Endothelial cell (in vitro differentiated cells): ENCODE results near the gene PDZD2. TPM values are rescaled to one million over a fixed set of nuclear protein-coding genes. Genes with fewer than 3 reads are reported as not detected.

ENCODE experiments used
- DNase-seq: peaks from one replicate; pipeline ENCODE4 v3.0.0; 2021; ENCODE audit warnings: low spot score
- H3K27ac Mint-ChIP-seq: one replicate; pipeline ENCODE4 v1.8.0; 2021; ENCODE audit warnings: mixed read lengths, inconsistent platforms; ENCODE audit not compliant: unreplicated experiment
- H3K27me3 Mint-ChIP-seq: one replicate; pipeline ENCODE4 v1.8.0; 2021; ENCODE audit warnings: mild to moderate bottlenecking, moderate library complexity, mixed read lengths, inconsistent platforms; ENCODE audit not compliant: unreplicated experiment
- H3K36me3 Mint-ChIP-seq: one replicate; pipeline ENCODE4 v1.8.0; 2021; ENCODE audit warnings: mild to moderate bottlenecking, low read depth, mixed read lengths, inconsistent platforms; ENCODE audit not compliant: unreplicated experiment
- H3K4me1 Mint-ChIP-seq: one replicate; pipeline ENCODE4 v1.8.0; 2021; ENCODE audit warnings: mild to moderate bottlenecking, mixed read lengths, inconsistent platforms; ENCODE audit not compliant: unreplicated experiment
- H3K4me3 Mint-ChIP-seq: one replicate; pipeline ENCODE4 v1.8.0; 2021; ENCODE audit warnings: mild to moderate bottlenecking, mixed read lengths, inconsistent platforms; ENCODE audit not compliant: unreplicated experiment
- H3K9me3 Mint-ChIP-seq: one replicate; pipeline ENCODE4 v1.8.0; 2021; ENCODE audit warnings: mixed read lengths, inconsistent platforms; ENCODE audit not compliant: unreplicated experiment
- total RNA-seq: library from RNA; stranded (reverse); fragmentation: NEBNext Ultra II Directional; extraction: Animal tissue kit (Norgen Biotek cat#: 25700); gene quantifications from one replicate; pipeline ENCODE4 v1.2.1, GENCODE V29; 2021; ENCODE audit not compliant: unreplicated experiment
- TF ChIP-seq, protein P1 (sequence below): fragments of 200-600 bp; sonication (generic); IDR thresholded peaks from one replicate; pipeline ENCODE4 v1.5.0; 2021; ENCODE audit warnings: antibody characterized with exemption; ENCODE audit not compliant: unreplicated experiment

The PDZD2 gene
- total RNA-seq, 1 donor from 2014 or later, result 71.1 TPM

- DNase-seq, result no peak
- H3K27ac Mint-ChIP-seq, result no peak overlapping the region
- peaks cover 2% of the 10 kb centered on the region for H3K27me3 Mint-ChIP-seq
- H3K4me3 Mint-ChIP-seq, result peak overlapping the region; percentile 35
- TF ChIP-seq, protein P1, sequence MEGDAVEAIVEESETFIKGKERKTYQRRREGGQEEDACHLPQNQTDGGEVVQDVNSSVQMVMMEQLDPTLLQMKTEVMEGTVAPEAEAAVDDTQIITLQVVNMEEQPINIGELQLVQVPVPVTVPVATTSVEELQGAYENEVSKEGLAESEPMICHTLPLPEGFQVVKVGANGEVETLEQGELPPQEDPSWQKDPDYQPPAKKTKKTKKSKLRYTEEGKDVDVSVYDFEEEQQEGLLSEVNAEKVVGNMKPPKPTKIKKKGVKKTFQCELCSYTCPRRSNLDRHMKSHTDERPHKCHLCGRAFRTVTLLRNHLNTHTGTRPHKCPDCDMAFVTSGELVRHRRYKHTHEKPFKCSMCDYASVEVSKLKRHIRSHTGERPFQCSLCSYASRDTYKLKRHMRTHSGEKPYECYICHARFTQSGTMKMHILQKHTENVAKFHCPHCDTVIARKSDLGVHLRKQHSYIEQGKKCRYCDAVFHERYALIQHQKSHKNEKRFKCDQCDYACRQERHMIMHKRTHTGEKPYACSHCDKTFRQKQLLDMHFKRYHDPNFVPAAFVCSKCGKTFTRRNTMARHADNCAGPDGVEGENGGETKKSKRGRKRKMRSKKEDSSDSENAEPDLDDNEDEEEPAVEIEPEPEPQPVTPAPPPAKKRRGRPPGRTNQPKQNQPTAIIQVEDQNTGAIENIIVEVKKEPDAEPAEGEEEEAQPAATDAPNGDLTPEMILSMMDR, result no peak
- H3K9me3 Mint-ChIP-seq, result no peaks in the 10 kb centered on the region
- peaks cover 9% of the 10 kb centered on the region for H3K36me3 Mint-ChIP-seq
- peaks cover under 1% of the 10 kb centered on the region for H3K4me1 Mint-ChIP-seq
These were observed 269.5 kb downstream of the PDZD2 start for GRCh38 chr5:31908396-31908795.

DNA sequence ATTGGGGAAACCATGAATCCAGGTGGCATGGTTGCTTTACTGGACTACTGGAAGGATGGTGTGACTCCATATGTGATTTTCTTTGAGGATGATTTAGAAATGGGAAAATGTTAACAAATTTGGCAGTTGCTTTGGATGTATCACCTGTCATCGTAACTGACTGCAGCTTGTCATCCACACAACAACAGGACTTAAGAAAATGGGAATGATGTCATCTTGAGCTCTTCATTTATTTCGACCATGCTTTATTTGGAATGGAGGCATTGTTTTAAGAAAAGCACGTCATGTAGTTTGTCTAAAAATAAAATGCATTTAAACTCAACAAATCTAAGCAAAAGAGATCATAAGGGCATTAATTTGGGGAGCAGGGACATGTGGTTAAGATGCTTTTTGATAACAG lies 270.1 kb downstream of the PDZD2 start:
- H3K4me3 Mint-ChIP-seq, result no peak overlapping the region
- H3K9me3 Mint-ChIP-seq, result no peaks in the 10 kb centered on the region
- peaks cover 6% of the 10 kb centered on the region for H3K4me1 Mint-ChIP-seq

DNA sequence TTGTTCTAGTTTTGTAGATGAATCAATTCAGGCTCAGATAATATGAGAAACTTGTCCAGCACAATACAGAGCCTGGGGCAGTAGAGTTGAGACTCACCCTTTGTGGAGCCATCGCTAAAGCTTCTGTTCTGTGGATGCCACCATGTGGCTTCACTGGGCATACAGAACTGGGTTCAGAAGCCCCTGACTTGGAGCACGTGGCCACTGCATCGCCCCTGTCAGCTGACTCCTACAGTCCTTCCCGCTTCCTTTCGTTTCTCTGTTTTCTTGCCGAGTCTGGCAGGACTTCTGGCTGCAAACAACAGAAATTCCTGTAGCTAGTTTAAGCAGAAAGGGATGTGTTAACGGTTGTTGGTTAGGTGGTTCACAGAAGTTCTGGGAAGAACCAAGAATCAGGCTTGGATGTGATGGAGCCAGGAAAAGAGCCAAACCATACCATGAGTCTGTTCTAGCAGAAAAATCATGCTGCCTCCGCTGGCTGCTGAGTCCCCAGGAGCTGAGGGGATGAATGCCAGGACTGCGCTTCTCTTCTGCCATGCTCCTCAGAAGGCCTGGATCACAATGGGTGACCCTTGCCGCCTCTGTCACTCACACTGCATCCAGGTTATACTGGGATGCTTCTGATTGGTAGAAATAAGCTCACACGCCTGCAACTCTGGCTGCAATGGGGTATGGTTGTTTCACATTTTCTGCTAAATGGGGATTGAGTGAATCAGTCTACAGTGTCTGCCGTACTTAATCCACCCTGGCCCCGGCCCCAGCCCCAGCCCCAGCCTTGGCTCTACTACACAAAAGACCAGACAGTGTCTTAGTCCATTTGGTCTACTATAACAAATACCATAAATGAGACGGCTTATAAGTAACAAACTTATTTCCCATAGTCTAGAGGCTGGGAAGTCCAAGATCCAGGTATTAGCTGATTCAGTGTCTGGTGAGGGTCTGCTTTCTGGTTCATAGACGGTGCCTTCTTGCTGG lies 272.6 kb downstream of the PDZD2 start:
- TF ChIP-seq, protein P1, result no peak
- no peaks in the 10 kb centered on the region for H3K9me3 Mint-ChIP-seq
- H3K27me3 Mint-ChIP-seq, result peaks cover 2% of the 10 kb centered on the region
- DNase-seq, result no peak
- peaks cover 9% of the 10 kb centered on the region for H3K36me3 Mint-ChIP-seq
- no peak overlapping the region for H3K4me3 Mint-ChIP-seq
- no peak overlapping the region for H3K27ac Mint-ChIP-seq
- H3K4me1 Mint-ChIP-seq, result peaks cover 10% of the 10 kb centered on the region

More for the DNA sequence above, 270.1 kb downstream of the PDZD2 start:
- H3K27me3 Mint-ChIP-seq, result peaks cover 2% of the 10 kb centered on the region
- peaks cover 9% of the 10 kb centered on the region for H3K36me3 Mint-ChIP-seq
- TF ChIP-seq, protein P1, result no peak
- no peak overlapping the region for H3K27ac Mint-ChIP-seq
- no peak for DNase-seq

DNA sequence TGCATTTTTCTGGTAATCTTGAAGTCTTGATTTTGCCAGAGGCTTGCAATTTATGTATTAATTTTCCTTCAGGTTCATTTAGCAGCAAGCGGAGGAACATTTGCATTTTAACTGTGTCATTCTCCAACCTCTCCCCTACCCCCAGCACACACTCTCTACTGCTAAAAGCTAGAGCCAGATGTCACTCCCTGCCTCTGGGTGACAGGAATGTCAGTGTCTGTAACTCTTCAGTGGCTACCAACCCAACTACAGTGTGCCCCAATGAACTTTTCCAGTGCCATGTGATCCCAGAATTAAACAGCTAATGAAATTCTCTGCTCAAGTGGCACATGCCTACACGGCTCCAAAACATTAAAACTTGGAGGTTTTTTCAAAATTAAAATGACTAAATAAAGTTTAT lies 274.9 kb downstream of the PDZD2 start:
- no peak overlapping the region for H3K4me3 Mint-ChIP-seq
- peaks cover 5% of the 10 kb centered on the region for H3K36me3 Mint-ChIP-seq
- no peak overlapping the region for H3K27ac Mint-ChIP-seq
- H3K9me3 Mint-ChIP-seq, result no peaks in the 10 kb centered on the region
- TF ChIP-seq, protein P1, result no peak
- DNase-seq, result no peak
- H3K4me1 Mint-ChIP-seq, result peaks cover 16% of the 10 kb centered on the region
- H3K27me3 Mint-ChIP-seq, result peaks cover 5% of the 10 kb centered on the region

GRCh38 chr5:31916327-31916726 lies 277.4 kb downstream of the PDZD2 start:
- no peak overlapping the region for H3K4me3 Mint-ChIP-seq
- DNase-seq, result no peak
- no peaks in the 10 kb centered on the region for H3K9me3 Mint-ChIP-seq
- H3K4me1 Mint-ChIP-seq, result peaks cover 29% of the 10 kb centered on the region
- H3K27ac Mint-ChIP-seq, result no peak overlapping the region
- H3K36me3 Mint-ChIP-seq, result peaks cover 5% of the 10 kb centered on the region
- TF ChIP-seq, protein P1, result no peak
- H3K27me3 Mint-ChIP-seq, result peaks cover 3% of the 10 kb centered on the region
